Measurements from ENCODE around the gene C15orf39. TPM values are rescaled to one million over a fixed set of nuclear protein-coding genes. Genes with fewer than 3 reads are reported as not detected.

C15orf39 gene
- total and polyA plus RNA-seq, 2 donors from 2014 or later: 5.7 to 32.7 TPM

DNA sequence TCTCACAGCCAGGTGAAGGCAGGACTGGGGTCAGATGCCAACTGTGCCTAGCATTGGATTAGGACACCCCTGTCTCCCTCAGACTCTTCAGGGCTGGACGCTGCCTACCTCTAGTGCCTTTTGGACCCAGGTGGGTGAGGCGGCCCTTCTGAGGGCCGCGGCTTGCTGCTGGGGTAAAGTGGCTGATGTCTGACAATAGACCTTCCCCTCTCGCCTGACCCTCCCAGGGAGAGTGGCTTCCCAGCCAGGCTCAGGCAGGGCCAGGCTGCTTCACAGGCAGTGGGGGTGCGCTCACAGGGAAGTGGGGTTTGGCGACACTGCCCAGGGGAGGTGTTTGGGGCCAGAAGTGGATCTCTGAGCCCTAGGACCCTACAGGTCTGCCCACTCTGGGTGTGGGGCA lies 43.3 kb upstream of the C15orf39 start:
- Histone ChIP-seq H3K27ac (ENCODE audit: low read depth in 2 of 2, low read length in 2 of 2) (no peak overlapping the region), H3K4me3 (ENCODE audit: low read length in 3 of 3) (no peak overlapping the region), H3K9ac (ENCODE audit: low read length in 3 of 3) (no peak overlapping the region), H3K9me3 (ENCODE audit: control insufficient read depth in 2 of 3, insufficient read depth in 1 of 3, low read length in 3 of 3) (no peaks in the 10 kb centered on the region), H3K27me3 (ENCODE audit: control insufficient read depth, insufficient read depth, low read length) (no peaks in the 10 kb centered on the region), H3K36me3 (ENCODE audit: control insufficient read depth in 2 of 3, insufficient read depth in 3 of 3, low read length in 3 of 3) (no peaks in the 10 kb centered on the region), H3K4me1 (ENCODE audit: control insufficient read depth in 2 of 3, insufficient read depth in 2 of 3, low read depth in 1 of 3, low read length in 3 of 3) (no peaks in the 10 kb centered on the region)
- FAIRE-seq (no peak), DNase-seq (peak in 1 of 5 donors; percentile 67)
- intact Hi-C loops (cut with DNase I): no loop called here
- TF ChIP-seq, protein P1, sequence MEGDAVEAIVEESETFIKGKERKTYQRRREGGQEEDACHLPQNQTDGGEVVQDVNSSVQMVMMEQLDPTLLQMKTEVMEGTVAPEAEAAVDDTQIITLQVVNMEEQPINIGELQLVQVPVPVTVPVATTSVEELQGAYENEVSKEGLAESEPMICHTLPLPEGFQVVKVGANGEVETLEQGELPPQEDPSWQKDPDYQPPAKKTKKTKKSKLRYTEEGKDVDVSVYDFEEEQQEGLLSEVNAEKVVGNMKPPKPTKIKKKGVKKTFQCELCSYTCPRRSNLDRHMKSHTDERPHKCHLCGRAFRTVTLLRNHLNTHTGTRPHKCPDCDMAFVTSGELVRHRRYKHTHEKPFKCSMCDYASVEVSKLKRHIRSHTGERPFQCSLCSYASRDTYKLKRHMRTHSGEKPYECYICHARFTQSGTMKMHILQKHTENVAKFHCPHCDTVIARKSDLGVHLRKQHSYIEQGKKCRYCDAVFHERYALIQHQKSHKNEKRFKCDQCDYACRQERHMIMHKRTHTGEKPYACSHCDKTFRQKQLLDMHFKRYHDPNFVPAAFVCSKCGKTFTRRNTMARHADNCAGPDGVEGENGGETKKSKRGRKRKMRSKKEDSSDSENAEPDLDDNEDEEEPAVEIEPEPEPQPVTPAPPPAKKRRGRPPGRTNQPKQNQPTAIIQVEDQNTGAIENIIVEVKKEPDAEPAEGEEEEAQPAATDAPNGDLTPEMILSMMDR (IDR thresholded peaks at IDR 0.05; ENCODE audit: borderline replicate concordance, extremely low read depth, insufficient read depth): no peak

DNA sequence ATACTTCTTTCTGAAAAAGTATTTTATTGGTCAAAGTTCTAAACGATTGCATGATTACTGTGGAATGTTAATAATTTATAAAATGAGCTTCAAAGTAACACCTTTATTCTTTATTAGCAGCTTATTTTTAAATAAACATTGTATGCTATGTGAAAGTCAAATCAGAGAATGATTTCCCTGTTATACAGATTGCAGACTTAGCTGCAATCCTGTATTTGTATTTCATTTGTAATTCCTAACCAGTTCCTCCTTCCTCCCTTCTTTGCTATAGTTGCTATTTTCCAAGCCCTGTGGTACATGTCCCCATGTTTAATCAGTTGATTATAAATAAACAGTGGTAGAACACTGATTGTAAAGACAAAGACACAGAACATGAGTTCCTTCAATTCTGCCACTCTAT lies 42.4 kb upstream of the C15orf39 start:
- DNase-seq: no peak
- H3K4me1 ChIP-seq (ENCODE audit: control insufficient read depth in 2 of 3, insufficient read depth in 2 of 3, low read depth in 1 of 3, low read length in 3 of 3): no peaks in the 10 kb centered on the region
- H3K27ac ChIP-seq (ENCODE audit: low read depth in 2 of 2, low read length in 2 of 2): no peak overlapping the region
- H3K9ac ChIP-seq (ENCODE audit: low read length in 3 of 3): no peak overlapping the region
- intact Hi-C loops (cut with DNase I): no loop called here
- no peaks in the 10 kb centered on the region for H3K27me3 ChIP-seq (ENCODE audit: control insufficient read depth, insufficient read depth, low read length)
- H3K4me3 ChIP-seq (ENCODE audit: low read length in 3 of 3): no peak overlapping the region
- FAIRE-seq: no peak
- no peaks in the 10 kb centered on the region for H3K36me3 ChIP-seq (ENCODE audit: control insufficient read depth in 2 of 3, insufficient read depth in 3 of 3, low read length in 3 of 3)
- TF ChIP-seq, protein P1 (IDR thresholded peaks at IDR 0.05; ENCODE audit: borderline replicate concordance, extremely low read depth, insufficient read depth): no peak
- H3K9me3 ChIP-seq (ENCODE audit: control insufficient read depth in 2 of 3, insufficient read depth in 1 of 3, low read length in 3 of 3): no peaks in the 10 kb centered on the region

DNA sequence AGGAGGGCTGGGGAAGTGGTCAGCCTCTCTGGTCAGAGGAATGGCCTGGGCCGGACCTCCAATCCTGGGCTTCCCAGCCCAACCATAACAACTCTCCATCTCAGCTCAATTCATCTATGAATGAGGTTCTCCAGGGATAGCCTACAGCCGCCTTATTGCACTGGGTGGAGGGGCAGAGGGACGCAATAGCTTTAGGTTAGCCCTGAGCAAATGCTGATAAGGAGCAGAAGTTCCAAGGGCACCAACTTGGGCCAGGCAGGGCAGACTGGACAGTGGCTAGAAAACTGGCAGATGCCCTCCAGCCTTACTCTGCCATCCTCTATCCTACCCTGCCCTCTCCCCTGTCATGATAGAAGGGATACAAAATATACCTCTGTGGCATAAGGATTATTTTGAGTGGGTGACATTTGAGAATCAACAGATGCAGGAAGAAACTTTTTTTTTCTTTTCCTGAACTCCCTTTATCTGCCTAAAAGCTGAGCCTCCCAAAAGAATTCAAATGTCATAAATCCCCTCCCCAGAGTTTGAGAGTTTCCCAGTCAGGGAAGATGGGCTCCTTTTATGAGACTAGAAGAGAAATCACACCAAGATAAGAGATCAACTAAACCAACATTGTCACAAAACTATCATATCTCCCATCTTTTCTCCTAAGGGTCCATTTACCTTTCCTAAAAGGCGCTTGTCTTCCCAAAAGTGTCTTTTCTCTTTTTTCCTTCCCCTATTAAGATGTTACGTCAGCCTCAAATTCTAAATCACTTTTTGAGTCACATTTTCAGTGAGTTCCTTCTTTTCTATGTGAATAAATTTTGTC lies 40.4 kb upstream of the C15orf39 start:
- Histone ChIP-seq H3K36me3 (ENCODE audit: control insufficient read depth in 2 of 3, insufficient read depth in 3 of 3, low read length in 3 of 3) (no peaks in the 10 kb centered on the region), H3K27ac (ENCODE audit: low read depth in 2 of 2, low read length in 2 of 2) (no peak overlapping the region), H3K4me1 (ENCODE audit: control insufficient read depth in 2 of 3, insufficient read depth in 2 of 3, low read depth in 1 of 3, low read length in 3 of 3) (no peaks in the 10 kb centered on the region), H3K9ac (ENCODE audit: low read length in 3 of 3) (no peak overlapping the region), H3K27me3 (ENCODE audit: control insufficient read depth, insufficient read depth, low read length) (no peaks in the 10 kb centered on the region), H3K4me3 (ENCODE audit: low read length in 3 of 3) (no peak overlapping the region), H3K9me3 (ENCODE audit: control insufficient read depth in 2 of 3, insufficient read depth in 1 of 3, low read length in 3 of 3) (no peaks in the 10 kb centered on the region)
- intact Hi-C loops (cut with DNase I): no loop called here
- TF ChIP-seq, protein P1 (IDR thresholded peaks at IDR 0.05; ENCODE audit: borderline replicate concordance, extremely low read depth, insufficient read depth): no peak
- DNase-seq (no peak), FAIRE-seq (no peak)

Measured in kidney (tissue), 14 donors.